SW480 (cell line): ENCODE measurements around the gene EI24.
"Not testable (repeated sequence)": the region's sequence is repeated elsewhere in the genome, so short reads cannot be mapped to it uniquely, and the experiment has no call there.

Experiments
- DNase-seq: peaks from one replicate; pipeline ENCODE4 v3.0.0-alpha.2; 2016; ENCODE audit warnings: low spot score

EI24 gene

DNA sequence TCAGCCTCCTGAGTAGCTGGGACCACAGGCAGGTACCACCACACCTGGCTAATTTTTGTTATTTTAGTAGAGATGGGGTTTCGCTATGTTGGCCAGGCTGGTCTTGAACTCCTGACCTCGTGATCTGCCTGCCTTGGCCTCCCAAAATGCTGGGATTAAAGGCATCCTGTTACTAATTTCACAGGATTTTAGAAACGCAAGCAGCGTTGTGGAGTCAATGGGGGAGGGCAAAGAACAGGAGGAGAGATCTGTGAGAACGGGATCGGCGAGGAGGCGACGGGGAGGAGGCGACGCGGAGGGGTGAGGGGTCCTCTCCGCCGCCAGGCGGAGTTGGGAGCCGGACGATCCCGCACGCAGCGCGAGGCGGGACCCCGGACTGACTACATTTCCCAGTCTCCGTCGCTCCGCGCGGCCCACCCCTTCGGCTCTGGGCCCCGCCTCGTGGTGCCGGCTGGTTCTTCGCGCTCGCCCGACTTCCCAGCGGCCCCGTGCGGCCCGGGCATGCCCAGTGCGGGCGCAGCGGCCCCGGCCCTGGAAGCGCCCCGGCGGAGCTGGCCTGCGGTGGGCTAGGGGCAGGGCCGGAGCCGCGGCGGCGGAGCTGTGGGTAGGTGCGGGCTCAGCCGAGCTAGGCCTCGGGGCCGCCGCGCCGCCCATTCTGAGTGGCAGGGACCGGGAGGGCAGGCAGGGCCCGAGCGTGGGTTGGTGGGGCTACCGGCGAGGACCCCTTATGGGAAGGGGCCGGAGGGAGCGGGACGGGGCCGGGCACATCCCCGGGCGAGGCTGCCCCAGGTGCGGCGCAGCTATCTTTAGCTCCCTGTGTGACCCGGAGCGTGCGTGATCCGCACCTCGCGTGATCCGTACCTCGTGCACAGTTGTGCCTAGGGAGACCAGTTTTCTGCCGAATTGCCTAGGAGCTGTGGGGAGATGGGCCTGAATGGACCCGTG is at the start of gene EI24:
TSS of gene EI24 (plus strand) at position 508 of the 945 bp plus-strand sequence. CDS start 3,051 bp downstream, outside the sequence.
- DNase-seq, result peak; percentile 89

DNA sequence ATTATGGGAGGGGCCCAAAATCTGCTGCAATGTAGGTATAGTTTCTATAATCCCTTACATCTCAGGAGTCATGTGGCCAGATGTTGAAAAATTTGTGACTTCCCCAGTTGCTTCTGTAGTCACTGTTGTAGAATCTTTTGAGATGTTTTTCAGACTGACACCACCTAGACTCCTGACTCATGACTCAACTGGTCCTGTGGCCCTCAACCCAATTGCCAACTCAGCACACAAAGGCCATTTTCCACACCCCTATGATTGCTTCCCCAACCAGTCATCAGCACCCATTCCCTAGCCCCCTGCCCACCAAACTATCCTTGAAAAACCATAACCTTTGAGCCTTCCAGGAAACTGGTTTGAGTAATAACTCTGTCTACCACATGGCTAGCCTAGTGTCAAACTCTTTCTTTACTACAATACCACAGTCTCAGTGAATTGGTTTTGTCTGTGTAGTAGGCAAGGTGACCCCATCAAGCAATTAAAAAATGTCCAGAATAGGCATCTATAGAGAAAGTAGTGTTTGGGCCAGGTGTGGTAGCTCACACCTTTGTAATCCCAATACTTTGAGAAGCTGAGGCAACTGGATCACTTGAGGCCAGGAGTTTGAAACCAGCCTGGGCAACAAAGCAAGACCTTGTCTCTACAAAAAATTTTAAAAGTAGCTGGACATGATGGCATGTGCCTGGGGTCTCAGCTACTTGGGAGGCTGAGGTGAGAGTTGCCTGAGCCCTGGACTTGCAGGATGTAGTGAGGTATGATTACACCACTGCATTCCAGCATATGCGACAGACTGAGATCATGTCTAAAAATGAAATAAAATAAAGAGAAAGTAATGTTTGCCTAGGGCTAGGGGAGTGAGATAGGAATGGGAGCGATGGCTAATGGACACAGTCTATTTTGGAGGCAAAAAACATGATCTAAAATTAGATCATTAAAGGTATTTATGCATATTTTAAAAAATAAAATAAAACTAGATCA is 49.1 kb upstream of the EI24 start:
- DNase-seq, result no peak

DNA sequence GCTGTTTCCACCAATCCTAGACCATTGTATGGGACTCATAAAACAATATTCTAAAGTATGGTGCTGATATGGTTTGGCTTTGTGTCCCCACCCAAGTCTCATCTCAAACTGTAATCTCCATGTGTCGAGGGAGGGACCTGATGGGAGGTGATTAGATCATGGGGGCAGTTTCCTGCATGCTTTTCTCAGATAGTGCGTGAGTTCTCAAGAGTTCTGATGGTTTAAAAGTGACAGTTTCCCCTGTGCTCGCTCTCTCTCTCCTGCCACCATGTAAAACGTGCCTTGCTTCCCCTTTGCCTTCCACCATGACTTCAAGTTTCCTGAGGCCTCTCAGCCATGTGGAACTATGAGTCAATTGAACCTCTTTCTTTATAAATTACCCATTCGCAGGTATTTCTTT is 44.0 kb upstream of the EI24 start:
- DNase-seq, result no peak

DNA sequence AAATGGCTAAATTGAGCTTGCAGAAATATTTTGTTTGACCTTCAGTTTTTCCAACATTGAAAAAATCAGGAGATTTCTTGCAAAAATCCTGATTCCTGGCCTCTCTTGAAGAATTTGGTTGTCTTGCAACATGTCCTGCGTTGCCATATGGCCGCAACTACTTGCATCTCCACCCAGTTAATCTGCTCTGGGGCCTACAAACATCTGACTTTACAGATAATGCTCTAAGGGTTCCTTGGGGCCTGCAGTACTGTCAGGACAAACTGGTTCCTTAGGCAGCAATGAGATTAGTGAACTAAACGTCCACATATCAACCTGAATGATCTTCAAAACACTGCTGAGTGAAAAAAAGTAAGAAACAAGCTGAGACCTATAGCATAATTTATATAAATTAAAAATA is 36.6 kb upstream of the EI24 start:
- no peak for DNase-seq

DNA sequence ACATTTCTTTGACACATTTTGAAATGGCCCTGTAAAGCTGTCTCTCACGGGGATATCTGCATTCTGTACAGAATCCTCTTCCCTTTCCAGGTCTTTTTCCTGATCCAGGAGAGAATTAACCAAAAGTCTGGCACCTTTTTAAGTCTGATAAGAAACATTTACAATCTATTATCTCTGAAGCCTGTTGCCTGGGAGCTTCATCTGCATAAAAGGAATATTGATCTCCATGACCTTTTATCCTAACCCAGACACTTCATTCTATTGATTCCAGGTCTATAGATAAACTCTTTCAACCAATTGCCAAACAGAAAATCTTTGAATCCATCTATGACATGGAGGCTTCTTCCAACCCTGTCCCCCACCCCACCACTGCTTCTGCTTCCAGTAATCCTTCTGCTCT is 33.7 kb upstream of the EI24 start:
- no peak for DNase-seq

DNA sequence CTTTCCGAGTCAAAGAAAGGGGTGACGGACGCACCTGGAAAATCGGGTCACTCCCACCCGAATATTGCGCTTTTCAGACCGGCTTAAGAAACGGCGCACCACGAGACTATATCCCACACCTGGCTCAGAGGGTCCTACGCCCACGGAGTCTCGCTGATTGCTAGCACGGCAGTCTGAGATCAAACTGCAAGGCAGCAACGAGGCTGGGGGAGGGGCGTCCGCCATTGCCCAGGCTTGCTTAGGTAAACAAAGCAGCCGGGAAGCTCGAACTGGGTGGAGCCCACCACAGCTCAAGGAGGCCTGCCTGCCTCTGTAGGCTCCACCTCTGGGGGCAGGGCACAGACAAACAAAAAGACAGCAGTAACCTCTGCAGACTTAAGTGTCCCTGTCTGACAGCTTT is 32.4 kb upstream of the EI24 start:
- DNase-seq, result not testable (repeated sequence)

DNA sequence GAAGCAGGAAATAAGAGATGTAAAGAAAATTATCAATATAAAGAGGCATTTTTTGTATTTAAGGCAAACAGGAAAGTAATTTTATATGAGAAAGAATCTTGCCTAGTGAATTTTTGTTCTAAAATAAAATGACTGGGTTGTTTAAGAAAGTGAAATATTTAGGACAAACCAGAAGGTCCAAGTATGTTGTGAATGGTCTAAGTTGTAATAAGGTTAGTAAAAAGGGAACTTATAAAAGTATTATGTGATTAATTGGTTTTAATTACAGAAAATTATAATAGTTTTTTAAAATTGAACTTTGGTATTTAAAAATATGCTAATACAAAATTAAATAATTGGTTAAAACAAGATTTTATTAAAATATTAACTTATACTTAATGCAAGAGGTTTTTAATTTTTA is 26.6 kb upstream of the EI24 start:
- no peak for DNase-seq

DNA sequence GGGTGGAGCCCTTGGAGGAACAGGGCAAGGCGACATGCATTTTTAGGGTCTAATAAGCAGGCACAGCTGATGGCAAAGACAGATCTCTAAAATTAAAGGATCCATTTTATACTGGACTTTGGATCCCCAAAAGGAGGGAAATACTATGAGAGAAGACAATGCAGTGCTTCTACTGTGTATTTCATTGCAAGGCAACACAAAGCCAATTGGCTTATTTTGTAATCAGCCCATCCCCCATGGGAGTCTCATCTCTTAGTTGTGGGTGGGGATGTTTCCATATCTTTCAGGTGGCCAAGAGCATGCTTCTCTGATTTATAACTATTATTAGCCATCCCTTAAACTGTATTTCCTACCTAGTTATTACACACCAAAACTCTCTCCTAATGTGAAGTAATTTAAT is 18.5 kb upstream of the EI24 start:
- no peak for DNase-seq

DNA sequence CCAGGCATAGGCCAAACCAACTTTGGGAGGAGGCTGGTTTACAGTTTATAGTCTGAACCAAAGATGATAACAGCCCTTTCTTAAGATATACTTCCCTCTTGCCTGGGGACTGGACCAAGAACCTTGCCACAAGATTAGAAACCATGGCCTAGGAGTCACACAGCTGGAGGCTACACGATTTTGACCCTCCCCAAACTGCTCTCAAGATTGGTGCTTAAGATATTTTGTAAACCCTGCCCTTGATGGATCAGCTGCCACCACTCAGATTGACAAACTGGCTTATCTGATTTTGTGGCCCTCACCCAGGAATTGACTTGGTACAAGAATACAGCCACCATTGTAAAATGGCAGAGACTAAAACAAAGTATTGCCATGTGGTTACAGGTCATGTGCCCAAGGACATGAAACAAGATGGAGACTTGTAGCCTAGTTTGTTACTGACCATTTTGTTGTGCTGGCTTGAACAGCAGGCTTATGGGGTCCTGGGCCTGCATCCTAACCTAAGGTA is 17.4 kb upstream of the EI24 start:
- no peak for DNase-seq

DNA sequence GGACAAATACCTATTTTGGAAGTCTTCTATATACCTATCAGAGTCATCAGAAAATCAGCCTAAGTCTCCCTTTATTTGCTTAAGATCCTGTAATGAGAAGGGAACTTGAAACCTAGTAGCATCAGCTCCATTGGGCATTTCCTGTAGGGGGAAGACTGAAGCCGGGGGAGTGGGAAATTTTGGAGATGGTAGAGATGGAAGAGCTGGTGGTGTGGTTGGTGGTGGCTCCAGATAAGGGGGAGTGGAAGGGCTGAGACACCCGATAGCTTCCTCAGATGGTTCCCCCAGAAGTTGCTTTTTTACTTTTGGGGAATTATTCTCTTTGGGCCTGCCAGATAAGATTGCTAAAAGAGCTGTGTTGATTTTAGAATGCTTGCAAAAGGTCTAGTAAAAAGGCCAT is 16.4 kb upstream of the EI24 start:
- no peak for DNase-seq

DNA sequence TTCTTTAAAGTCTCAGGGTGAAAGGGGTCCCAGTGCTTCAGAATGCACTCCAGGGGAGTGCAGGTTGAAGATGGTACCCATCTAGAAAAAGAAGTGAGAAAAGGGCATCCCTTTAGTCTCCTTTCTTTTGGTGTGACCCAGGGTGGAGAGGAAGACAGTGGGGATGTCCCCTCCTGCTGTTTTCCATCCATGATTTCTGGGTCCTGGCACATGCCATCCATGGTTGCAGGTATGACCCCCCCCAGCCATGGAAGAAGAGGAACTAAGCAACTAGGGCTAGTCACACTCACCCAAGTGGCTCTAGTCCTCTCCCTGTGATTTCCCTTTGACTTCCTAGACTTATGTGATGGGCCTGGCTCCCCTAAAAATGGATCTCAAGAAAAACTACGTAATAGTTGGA is 15.9 kb upstream of the EI24 start:
- DNase-seq, result no peak

DNA sequence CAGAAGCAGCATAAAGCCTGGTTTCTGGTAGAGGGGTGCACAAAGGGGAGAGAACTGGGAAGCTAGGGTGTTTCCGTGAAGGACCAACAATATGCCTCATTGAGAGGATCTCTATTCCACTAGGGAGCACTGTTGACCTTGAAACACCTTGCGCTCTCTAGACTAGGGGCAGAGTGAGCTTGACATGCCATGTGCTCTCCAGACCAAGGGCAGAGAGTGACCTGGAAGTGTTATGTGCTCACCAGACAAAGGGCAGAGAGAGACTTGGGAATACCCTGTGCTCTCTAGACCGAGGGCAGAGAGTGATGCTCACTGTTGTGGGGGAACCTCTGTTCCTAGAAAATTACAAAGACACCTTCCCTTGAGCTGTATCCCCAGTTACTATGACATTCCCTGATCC is 15.2 kb upstream of the EI24 start:
- no peak for DNase-seq

DNA sequence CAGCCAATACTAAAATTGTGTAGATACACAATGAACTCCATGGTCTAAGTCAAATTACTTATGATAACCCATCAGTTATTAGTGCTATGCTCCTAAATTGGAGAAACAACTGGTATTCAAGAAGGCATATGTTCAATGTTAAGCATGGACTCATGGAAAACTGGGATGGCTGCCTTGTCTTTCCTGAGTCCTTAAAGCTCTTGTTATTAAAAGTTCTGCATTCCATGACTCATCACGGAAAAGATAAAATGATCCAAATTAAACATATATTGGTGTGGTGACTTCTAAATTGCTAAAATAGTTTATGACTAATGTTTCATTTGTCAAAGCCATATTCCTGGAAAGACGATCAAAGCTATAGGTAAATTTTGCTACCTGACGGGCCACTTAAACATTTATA is 9.4 kb upstream of the EI24 start:
- no peak for DNase-seq

DNA sequence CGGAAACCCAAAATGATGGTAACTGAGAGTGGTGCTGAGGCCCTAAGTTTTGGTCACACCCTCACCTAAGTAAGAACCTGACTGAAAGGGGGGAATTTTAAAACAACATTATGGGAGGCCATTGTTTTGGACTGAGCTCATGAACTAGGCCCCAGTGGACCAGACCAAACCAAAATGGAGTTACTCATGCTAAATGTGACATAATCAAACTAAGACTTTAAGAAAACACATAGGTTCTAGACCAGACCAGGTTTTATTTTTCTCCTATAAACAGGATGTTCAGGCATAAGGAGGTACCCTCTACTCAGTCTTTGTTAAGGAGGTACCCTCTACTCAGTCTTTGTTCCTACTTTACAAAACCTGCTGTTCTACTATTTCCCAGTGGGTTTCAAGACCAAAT is 7.4 kb upstream of the EI24 start:
- DNase-seq, result no peak

DNA sequence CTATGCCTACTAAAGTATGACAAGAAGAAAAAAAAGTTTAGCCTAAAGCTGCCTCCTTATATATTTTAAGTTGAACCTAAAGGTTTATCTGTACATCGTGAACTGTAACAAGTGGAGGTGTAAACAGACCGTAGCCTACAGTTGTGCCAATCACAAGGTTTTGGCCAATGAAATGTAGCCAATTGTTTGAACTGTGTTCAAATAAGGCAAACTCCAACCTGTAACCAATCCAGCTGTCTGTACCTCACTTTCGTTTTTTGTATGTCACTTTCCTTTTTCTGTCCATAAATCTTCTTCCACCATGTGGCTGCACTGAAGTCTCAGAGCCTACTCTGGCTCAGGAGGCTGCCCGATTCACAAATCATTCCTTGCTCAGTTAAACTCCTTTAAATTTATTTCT is 6.8 kb upstream of the EI24 start:
- no peak for DNase-seq

DNA sequence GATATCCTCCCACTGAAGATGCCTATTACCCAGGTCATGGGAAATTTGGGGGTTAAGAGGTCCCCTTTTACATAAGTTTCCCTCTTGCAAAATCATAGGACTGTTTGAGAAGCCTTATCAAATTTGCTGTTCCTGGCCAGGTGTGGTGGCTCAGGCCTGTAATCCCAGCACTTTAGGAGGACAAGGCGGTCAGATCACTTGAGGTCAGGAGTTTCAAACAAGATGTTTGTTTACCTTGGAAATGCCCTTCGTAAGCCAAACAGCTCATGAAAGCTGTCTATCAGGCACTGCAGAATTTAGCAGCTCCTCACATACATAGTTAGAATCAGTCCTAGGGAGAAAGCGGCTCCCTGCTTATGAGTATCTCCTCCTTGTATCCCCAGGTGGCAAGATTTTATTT is 4.9 kb upstream of the EI24 start:
- DNase-seq, result no peak

DNA sequence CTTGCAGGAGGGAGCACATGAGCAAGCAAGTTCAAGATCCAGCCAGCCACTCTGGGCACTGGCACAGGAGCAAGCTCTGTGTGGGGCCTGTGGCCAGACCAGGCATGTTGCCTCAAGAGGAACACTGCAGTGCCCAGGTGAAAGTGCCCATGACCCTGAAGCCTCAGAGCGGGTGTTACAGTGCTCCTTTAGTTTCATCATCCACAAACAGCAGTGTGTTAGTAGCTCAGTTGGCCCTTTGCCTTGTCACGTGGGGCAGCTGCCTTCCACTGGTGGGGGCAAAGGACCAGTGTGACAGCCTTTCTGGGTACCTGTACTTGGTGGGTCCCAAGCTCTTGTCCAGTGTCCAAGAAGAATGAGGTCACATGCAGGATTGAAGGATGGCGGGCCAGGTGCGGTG is 3.0 kb upstream of the EI24 start:
- no peak for DNase-seq

DNA sequence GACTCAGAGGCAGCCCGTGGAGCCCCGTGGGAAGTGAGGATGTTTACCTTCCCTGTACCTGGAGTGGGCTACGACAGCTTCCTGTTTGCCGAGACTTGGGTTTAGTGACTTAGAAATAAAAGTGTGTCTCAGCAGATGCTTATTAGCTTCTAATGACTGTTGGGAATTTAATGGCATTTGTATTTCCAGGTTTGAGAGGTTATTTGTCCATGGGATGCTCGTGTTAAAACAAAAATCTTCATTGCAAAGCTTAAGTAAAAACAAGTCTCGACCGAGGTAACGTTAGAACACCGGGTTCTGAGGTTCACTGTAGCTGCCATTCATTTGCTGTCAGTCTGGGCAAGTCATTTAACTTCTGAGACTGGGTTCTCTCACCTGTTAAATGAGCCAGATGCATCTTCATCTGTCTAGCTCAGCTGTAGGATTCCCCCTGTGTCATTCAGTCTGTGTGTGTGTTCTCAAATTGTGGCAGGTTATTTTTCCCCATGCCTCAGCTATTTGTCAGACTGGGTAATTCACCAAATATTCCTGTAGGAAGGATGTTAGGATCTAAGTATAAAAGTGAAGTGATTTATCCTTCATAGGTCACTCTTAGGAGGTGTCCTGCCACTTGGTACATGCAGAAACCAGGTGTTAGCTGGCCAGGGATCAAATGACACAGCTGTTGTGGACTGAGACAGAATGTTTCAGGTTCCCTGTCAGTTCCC is 791 bp downstream of the EI24 start:
- peak; percentile 15 for DNase-seq

DNA sequence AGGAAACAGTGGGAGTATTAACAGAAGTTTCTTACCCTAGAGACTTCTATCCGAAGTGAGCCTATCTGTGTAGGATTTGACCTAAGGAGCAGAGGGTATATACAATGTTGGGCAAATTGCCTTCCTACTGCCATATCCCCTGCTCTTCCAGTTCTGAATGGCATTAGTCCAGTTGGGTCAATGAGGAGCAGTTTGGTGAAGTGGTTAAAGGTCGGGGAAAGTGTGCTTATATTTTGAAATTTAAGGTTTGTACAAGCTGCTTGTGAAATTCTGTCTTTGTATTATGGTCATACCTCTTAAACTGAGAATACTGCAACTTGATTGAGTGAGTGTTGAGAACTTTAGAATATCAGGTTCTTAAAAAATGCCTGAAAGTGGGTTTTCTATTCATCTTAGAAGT is 1.7 kb downstream of the EI24 start:
- DNase-seq, result no peak

DNA sequence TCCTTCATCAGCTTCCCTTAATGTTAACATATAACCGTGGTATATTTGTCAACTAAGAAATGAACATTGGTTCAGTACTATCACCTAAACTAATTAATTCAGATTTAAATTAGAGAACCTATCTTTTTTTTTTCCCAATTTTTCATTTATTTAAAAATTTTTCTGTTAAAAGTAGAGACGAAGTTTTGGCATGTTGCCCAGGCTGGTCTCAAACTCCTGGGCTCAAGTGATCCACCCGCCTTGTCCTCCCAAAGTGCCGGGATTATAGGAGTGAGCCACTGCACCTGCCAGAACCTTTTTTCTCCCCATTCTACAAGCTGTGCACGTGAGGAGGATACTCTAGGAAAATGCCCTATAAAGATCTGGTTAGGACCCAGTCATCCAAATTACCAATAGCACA is 3.6 kb downstream of the EI24 start:
- DNase-seq, result no peak

DNA sequence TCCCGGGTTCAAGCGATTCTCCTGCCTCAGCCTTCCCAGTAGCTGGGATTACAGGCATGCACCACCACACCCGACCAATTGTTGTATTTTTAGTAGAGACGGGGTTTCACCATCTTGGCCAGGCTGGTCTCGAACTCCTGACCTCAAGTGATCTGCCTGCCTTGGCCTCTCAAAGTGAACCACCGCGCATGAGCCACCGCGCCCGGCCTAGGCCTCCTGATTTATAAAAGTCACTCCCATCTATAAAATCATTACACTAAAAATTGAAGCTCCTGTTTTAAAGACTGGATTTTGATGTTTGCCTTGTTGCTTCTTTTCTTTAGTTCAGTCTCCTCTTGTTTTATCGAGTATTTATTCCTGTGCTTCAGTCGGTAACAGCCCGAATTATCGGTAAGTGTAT is 7.9 kb downstream of the EI24 start:
- not testable (repeated sequence) for DNase-seq

DNA sequence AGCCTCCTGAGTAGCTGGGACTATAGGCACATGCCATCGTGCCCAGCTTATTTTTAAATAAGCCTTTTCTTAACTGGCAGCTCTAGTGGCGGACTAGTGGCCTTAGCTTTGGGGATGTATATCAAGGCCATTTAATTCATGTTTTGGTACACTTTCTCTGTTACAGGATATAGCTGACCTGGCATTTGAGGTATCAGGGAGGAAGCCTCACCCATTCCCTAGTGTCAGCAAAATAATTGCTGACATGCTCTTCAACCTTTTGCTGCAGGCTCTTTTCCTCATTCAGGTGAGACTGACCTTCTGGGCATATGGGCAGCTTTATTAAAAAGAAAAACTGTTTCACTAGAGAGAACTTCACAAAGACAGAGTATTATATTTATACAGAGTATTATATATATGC is 9.5 kb downstream of the EI24 start:
- no peak for DNase-seq
